Activated naive CD4-positive, alpha-beta T cell treated with anti-CD3 and anti-CD28 coated beads, Interleukin-2, amount 50 U/mL, for 72 hours (primary cell): ENCODE measurements around the gene FAM53B. TPM values are rescaled to one million over a fixed set of nuclear protein-coding genes. Genes with fewer than 3 reads are reported as not detected.
A peak's percentile ranks its signal among the peaks of the same experiment; 100 is the strongest.
"Not testable (repeated sequence)": the region's sequence is repeated elsewhere in the genome, so short reads cannot be mapped to it uniquely, and the experiment has no call there.

Source experiments
- ATAC-seq, 2 donors: fragments of 150-1000 bp; cut with Tn5 transposase; 2 replicates each; pipeline ENCODE4 v1.10.0; 2021; ENCODE audit warnings: mild to moderate bottlenecking in 2 of 2, moderate library complexity in 2 of 2
- DNase-seq, 2 donors: peaks; one replicate each; pipeline ENCODE4 v3.0.0; 2021 to 2022; ENCODE audit warnings: low spot score in 2 of 2
- H3K27ac Mint-ChIP-seq, 2 donors: one replicate each; pipeline ENCODE4 v1.8.0; 2022; ENCODE audit warnings: mild to moderate bottlenecking in 2 of 2, mixed read lengths in 2 of 2
- H3K36me3 Mint-ChIP-seq, 2 donors: one replicate each; pipeline ENCODE4 v1.8.0; 2022; ENCODE audit warnings: mixed read lengths in 2 of 2
- H3K9me3 Mint-ChIP-seq, 2 donors: one replicate each; pipeline ENCODE4 v1.8.0; 2022; ENCODE audit warnings: mixed read lengths in 2 of 2
- total RNA-seq, 2 donors: library from RNA; stranded (reverse); gene quantifications; one replicate each; pipeline ENCODE4 v1.2.3, GENCODE V29; 2022

FAM53B gene
- total RNA-seq, 2 donors from 2014 or later, result 6.1 to 11.8 TPM

DNA sequence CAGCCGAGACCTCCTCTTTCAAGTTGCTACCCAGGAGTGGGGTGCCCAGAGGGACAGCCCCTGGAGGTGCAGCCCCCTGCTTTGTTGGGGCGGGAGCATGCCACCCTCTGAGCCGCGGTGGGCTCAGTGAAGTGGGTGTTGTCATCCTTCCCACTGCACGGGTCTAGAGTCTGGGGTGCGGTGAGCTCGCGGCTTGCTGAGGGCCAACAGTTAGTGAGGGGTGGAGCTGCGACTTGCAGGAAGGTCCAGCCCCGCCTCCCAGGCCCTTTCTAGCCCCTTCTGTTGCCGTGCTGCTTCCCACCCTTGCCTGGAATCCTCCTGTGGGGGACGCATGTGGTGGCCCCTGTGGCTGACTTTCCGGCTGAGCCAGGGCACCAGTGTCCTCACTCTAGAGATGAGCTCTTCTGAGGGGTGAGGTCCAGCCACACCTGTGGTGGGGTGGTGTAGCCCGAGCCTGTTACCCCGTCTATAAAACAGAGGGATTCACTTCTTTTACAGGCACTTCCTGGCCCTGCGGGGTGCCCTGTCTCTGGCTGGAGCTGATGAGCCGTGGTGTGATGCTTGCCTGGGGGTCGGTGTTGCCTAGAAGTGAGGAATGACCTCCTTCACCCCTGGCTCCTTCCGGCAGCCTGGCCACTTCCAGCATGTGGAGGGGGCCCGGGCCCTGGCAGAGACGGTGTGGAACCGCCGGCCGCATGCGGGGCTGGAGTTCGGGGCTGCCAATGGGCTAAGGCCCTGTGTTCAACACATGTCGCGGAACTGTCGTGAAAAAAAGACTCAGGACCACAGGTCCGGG lies 127.9 kb downstream of the FAM53B start:
- DNase-seq (no peak), ATAC-seq (no peak)
- H3K27ac Mint-ChIP-seq, result no peak overlapping the region
- H3K9me3 Mint-ChIP-seq, result no peaks in the 10 kb centered on the region
- H3K36me3 Mint-ChIP-seq, result no peaks in the 10 kb centered on the region

- ATAC-seq (no peak), DNase-seq (no peak)
- Mint-ChIP-seq H3K36me3 (no peaks in the 10 kb centered on the region), H3K9me3 (no peaks in the 10 kb centered on the region), H3K27ac (no peak overlapping the region)
These were observed 128.9 kb downstream of the FAM53B start for GRCh38 chr10:124615259-124615658.

DNA sequence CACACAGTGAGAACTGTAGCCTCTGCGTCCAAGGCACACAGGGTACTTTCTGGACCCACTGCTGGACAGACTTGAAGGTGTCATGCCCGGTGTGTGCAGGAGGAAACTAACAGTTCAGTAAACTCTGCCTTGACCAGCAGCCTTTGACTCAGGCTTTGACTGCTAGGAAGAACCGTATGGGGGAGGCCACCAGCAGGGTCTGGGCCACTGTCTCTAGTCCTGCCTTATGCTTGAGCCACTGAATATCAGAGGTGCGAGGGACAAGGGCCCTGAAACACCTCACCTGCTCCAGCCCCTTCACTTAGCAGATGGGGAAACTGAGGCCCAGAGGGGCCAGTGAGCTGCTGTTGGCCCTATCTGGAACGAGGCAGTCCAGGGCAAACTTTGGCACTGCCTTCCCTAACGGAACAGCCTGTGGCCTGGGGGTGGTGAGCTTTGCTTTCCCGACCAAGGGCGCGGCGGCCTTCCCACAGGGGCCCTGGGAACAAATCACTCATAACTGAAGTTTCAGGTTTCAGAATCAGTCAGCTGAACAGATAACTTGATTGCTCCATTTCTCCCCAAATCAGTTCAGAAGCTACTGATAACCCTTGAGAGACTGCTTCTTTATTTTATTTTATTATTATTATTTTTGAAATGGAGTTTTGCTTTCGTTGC lies 130.0 kb downstream of the FAM53B start:
- H3K9me3 Mint-ChIP-seq, result no peaks in the 10 kb centered on the region
- H3K36me3 Mint-ChIP-seq, result no peaks in the 10 kb centered on the region
- peak; percentile 79 to 80 for ATAC-seq
- DNase-seq, result peak; percentile 65 to 77
- no peak overlapping the region for H3K27ac Mint-ChIP-seq

DNA sequence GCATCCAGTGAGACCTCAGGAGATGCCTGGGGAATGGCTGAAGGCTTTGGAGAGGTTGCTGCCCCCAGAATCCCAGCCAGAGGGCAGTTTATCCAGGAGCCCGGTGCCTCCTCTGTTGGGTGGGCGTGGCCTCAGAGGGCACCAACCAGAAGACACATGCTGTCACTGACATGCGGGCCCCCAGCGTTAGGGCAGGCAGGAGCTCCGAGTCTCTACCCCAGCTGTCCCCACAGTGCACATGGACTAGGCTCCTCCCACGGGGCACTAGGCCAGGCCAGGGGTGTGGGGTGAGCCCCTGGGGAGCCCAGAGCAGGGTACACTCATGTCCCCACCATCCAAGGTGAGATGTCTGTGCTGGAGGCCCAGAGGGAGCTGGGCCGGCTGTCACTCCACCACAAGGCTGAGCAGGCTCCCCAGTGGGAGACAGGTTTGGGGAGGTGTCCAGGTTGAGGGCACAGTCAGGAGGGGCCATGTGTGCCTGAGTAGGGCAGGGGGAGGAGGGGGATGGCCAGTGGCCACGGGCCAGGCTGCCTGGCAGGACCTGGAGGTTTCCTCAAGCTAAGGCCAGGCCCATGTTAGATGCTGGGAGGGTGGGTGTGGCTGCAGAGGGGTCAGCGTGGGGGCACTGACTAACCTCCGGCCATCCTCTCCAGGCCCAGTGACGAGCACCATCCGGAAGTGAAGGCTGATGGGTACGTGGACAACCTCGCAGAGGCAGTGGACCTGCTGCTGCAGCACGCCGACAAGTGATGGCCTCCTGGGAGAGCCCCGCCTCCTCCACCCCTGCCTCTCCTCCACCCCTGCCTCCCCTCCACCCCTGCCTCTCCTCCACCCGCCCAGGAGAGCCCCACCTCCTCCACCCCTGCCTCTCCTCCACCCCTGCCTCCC lies 131.3 kb downstream of the FAM53B start:
- ATAC-seq (peak in 1 of 2 donors; percentile 17), DNase-seq (no peak)
- Mint-ChIP-seq H3K27ac (no peak overlapping the region), H3K36me3 (no peaks in the 10 kb centered on the region), H3K9me3 (no peaks in the 10 kb centered on the region)

GRCh38 chr10:124611738-124612137 lies 132.4 kb downstream of the FAM53B start:
- no peaks in the 10 kb centered on the region for H3K36me3 Mint-ChIP-seq
- H3K9me3 Mint-ChIP-seq, result no peaks in the 10 kb centered on the region
- ATAC-seq (peak in 1 of 2 donors; percentile 68), DNase-seq (peak in 1 of 2 donors; percentile 65)
- H3K27ac Mint-ChIP-seq, result peak overlapping the region in 1 of 2 donors; percentile 36

DNA sequence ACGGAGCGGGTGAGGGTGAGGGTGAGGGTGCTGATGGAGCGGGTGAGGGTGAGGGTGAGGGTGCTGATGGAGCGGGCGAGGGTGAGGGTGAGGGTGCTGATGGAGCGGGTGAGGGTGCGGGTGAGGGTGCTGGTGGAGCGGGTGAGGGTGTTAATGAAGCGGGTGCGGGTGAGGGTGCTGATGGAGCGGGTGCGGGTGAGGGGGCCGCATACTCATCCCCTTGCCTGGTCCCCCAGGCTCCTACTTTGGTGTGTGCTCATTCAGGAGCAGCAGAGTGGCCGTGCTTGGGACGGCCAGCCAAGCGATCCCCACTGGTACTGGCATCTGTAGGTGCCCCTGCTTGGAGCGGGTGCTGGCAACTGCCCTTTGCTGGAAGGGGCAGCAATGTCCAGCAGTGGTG lies 133.3 kb downstream of the FAM53B start:
- H3K9me3 Mint-ChIP-seq, H3K36me3 Mint-ChIP-seq, DNase-seq, ATAC-seq, H3K27ac Mint-ChIP-seq: not testable (repeated sequence)

DNA sequence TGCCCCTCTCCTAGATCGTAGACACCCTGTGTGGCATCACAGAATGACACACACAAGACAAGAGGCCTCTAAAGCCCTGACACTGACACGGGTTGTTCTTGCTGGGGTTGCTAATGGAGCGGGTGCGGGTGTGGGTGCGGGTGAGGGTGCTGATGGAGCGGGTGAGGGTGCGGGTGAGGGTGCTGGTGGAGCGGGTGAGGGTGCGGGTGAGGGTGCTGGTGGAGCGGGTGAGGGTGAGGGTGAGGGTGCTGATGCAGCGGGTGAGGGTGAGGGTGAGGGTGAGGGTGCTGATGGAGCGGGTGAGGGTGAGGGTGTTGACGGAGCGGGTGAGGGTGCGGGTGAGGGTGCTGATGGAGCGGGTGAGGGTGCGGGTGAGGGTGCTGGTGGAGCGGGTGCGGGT lies 134.0 kb downstream of the FAM53B start:
- ATAC-seq, H3K27ac Mint-ChIP-seq, DNase-seq, H3K36me3 Mint-ChIP-seq, H3K9me3 Mint-ChIP-seq: not testable (repeated sequence)

- no peak for DNase-seq
- ATAC-seq, result no peak
- Mint-ChIP-seq H3K27ac (no peak overlapping the region), H3K36me3 (no peaks in the 10 kb centered on the region), H3K9me3 (no peaks in the 10 kb centered on the region)
These were observed 134.5 kb downstream of the FAM53B start for GRCh38 chr10:124609698-124610097.

- Mint-ChIP-seq H3K36me3 (no peaks in the 10 kb centered on the region), H3K27ac (no peak overlapping the region), H3K9me3 (no peaks in the 10 kb centered on the region)
- DNase-seq (no peak), ATAC-seq (no peak)
These were observed 136.0 kb downstream of the FAM53B start for GRCh38 chr10:124608093-124608721.

GRCh38 chr10:124607693-124608092 lies 136.5 kb downstream of the FAM53B start:
- DNase-seq (no peak), ATAC-seq (no peak)
- Mint-ChIP-seq H3K36me3 (no peaks in the 10 kb centered on the region), H3K27ac (no peak overlapping the region), H3K9me3 (no peaks in the 10 kb centered on the region)

DNA sequence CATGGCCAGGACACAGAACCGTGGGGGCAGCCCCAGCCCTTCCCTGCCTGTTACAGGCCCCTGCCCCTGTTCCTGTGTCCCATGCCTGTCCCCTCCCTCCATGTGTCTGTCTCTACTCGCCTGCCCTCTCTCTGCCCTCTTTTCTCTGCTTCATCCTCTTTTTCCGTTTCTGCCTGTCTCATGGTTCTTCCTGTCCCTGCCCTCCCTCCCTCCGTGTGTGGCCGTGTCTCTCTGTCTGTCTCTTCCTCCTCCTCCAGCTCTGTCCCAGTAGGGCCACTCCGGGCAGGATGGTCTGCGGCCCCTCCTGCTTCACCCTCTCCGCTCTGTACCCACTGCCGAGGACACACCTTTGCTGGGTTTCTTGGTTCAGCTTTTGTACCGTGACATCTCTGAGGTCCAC lies 137.4 kb downstream of the FAM53B start:
- no peak for DNase-seq
- ATAC-seq, result no peak
- Mint-ChIP-seq H3K9me3 (no peaks in the 10 kb centered on the region), H3K36me3 (no peaks in the 10 kb centered on the region), H3K27ac (no peak overlapping the region)

- H3K36me3 Mint-ChIP-seq, result no peaks in the 10 kb centered on the region
- no peak overlapping the region for H3K27ac Mint-ChIP-seq
- H3K9me3 Mint-ChIP-seq, result no peaks in the 10 kb centered on the region
- ATAC-seq, result no peak
- DNase-seq, result no peak
These were observed 138.0 kb downstream of the FAM53B start for GRCh38 chr10:124605856-124606812.

DNA sequence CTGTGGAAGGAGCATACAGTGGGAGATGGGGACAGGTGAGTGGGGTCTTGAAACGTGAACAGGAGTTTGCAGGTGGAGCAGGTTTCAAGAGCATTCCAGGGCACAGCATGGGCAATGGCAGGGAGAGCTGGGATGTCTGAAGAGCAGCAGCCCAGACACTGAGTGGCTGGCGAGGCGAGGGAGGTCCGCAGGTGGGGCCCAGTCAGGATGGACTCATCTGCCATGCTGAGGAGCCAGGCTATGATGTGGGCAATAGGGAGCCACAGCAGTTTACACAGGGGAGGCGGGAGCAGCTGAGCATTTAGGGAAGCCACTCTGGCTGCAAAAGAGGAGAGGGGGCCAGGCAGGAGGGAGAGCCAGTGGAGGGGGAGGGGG lies 138.7 kb downstream of the FAM53B start:
- Mint-ChIP-seq H3K36me3 (no peaks in the 10 kb centered on the region), H3K9me3 (no peaks in the 10 kb centered on the region), H3K27ac (no peak overlapping the region)
- DNase-seq, result no peak
- no peak for ATAC-seq

DNA sequence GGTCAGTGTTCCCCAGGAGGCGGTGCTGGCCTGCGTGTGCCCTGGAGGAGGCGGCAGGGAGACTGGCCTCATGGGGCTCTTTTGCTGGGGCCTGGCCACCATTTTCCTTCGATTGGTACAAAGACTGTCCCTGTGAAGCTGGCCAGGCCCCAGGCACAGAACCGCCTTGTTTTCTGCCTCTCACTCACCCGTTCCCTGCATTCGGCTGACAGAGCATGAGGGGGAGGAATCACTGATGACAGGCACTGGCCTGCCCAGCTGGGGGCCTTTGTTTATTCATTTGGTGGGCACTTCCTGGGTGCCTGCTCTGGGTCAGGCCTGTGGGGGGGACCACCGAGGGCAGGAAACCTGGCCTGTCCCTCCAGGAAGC lies 139.2 kb downstream of the FAM53B start:
- ATAC-seq, result no peak
- no peak for DNase-seq
- H3K27ac Mint-ChIP-seq, result no peak overlapping the region
- H3K9me3 Mint-ChIP-seq, result no peaks in the 10 kb centered on the region
- H3K36me3 Mint-ChIP-seq, result no peaks in the 10 kb centered on the region

DNA sequence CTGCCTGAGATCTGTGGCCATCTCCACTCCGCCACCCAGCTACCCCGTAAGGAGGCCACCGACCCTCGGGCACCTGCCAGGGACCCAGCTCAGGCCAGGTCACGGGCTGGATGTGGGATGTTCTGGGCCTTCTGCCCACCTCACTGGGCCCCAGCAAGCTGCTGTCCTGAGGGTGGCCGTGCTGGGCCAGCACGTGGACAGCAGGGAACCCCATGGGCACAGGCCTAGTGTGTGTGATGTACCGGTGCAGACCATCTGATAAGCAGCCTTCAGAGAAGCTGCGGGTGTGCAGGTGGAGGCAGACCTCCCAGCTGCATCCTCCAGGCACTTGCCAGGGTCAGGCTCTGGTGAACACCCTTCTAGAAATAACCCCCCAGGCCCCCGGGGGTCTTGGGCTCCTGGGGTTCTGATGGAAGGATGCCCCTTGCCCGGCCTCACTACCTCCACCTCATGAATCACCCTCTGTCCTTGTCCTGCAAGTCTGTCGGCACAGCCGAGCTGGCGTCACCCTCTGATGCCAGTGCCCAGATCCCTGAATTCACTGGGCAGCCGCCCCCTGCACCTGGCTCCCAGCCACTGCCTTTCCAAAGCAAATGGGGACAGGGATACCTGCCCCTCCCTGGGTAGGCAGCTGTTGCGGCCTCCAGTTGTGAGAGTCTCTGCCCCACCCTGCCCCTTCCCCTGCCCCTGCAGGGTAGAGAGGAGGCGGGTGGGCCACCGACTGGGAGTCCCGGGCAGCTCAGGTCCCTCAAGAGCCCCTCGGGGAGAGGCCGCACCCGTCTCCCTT lies 139.8 kb downstream of the FAM53B start:
- H3K9me3 Mint-ChIP-seq, result no peaks in the 10 kb centered on the region
- no peak for ATAC-seq
- H3K36me3 Mint-ChIP-seq, result no peaks in the 10 kb centered on the region
- no peak overlapping the region for H3K27ac Mint-ChIP-seq
- DNase-seq, result no peak
